Measurements from ENCODE around the gene KAT8.
"Not testable (repeated sequence)": the region's sequence is repeated elsewhere in the genome, so short reads cannot be mapped to it uniquely, and the experiment has no call there.

DNA sequence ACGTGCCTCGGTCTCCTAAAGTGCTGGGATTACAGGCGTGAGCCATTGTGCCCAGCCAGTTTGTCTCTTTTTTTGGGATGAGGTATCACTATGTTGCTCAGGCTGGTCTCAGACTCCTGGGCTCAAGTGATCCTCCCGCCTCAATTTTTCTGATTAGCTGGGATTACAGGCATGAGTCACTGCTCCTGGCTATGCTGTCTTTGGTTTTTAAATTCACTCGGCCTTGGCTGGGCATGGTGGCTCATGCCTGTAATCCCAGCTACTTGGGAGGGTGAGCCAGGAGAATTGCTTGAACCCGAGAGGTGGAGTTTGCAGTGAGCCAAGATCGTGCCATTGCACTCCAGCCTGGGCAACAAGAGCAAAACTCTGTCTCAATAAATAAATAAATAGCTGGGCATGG lies 27.0 kb downstream of the KAT8 start:
- TF ChIP-seq POLR2A (IDR thresholded peaks at IDR 0.05): not testable (repeated sequence)
- TF ChIP-seq, protein P1, sequence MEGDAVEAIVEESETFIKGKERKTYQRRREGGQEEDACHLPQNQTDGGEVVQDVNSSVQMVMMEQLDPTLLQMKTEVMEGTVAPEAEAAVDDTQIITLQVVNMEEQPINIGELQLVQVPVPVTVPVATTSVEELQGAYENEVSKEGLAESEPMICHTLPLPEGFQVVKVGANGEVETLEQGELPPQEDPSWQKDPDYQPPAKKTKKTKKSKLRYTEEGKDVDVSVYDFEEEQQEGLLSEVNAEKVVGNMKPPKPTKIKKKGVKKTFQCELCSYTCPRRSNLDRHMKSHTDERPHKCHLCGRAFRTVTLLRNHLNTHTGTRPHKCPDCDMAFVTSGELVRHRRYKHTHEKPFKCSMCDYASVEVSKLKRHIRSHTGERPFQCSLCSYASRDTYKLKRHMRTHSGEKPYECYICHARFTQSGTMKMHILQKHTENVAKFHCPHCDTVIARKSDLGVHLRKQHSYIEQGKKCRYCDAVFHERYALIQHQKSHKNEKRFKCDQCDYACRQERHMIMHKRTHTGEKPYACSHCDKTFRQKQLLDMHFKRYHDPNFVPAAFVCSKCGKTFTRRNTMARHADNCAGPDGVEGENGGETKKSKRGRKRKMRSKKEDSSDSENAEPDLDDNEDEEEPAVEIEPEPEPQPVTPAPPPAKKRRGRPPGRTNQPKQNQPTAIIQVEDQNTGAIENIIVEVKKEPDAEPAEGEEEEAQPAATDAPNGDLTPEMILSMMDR (IDR thresholded peaks at IDR 0.05): not testable (repeated sequence)
